ENCODE measurements around the gene ESRRA. TPM values are rescaled to one million over a fixed set of nuclear protein-coding genes. Genes with fewer than 3 reads are reported as not detected.

ESRRA gene
- polyA plus RNA-seq, 1 donor from 2014 or later, result 29.0 TPM

DNA sequence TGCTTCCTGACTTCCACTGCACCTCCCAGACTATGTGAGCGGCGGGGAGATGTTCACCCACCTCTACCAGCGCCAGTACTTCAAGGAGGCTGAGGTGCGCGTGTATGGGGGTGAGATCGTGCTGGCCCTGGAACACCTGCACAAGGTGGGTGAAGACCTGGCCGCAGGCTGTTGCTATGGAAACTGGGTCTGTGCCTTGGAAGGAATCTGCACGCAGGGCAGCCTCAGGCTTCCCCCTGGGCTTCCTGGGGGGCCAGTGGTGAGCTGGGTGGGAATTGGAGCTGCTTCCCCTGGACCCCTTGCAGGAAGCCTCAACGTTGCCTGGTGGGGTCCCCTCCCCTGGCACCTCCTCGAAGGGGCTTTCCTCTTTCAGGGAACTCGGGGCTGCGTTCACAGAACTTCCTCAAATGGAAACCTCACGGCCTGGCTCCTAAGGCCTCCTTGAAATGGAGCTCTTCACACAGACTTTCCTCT lies 55.2 kb downstream of the ESRRA start:
- Histone ChIP-seq H3F3A (ENCODE audit: insufficient read depth, low read length, poor library complexity, severe bottlenecking) (no peaks in the 10 kb centered on the region), H4K20me1 (ENCODE audit: insufficient read depth) (no peaks in the 10 kb centered on the region), H3K79me2 (replicated peaks; ENCODE audit: insufficient read depth, low read length) (no peaks in the 10 kb centered on the region), H3K9ac (ENCODE audit: low read length) (no peak overlapping the region), H2AFZ (ENCODE audit: low read depth, low read length) (no peak overlapping the region), H3K4me2 (ENCODE audit: low read length) (no peak overlapping the region), H3K27ac (ENCODE audit: low read length) (no peak overlapping the region), H3K4me3 (ENCODE audit: low read length) (peak overlapping the region; percentile 75), H3K27me3 (ENCODE audit: insufficient read depth, low read depth, low read length) (no peaks in the 10 kb centered on the region), H3K36me3 (ENCODE audit: insufficient read depth, low read length) (no peaks in the 10 kb centered on the region), H3K9me2 (ENCODE audit: insufficient read depth, low read length) (no peaks in the 10 kb centered on the region), H3K9me3 (ENCODE audit: low read length) (no peaks in the 10 kb centered on the region)
- TF ChIP-seq, protein P1, sequence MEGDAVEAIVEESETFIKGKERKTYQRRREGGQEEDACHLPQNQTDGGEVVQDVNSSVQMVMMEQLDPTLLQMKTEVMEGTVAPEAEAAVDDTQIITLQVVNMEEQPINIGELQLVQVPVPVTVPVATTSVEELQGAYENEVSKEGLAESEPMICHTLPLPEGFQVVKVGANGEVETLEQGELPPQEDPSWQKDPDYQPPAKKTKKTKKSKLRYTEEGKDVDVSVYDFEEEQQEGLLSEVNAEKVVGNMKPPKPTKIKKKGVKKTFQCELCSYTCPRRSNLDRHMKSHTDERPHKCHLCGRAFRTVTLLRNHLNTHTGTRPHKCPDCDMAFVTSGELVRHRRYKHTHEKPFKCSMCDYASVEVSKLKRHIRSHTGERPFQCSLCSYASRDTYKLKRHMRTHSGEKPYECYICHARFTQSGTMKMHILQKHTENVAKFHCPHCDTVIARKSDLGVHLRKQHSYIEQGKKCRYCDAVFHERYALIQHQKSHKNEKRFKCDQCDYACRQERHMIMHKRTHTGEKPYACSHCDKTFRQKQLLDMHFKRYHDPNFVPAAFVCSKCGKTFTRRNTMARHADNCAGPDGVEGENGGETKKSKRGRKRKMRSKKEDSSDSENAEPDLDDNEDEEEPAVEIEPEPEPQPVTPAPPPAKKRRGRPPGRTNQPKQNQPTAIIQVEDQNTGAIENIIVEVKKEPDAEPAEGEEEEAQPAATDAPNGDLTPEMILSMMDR (IDR thresholded peaks at IDR 0.05; ENCODE audit: poor library complexity, severe bottlenecking), result no peak
- TF ChIP-seq SMC3 (conservative IDR thresholded peaks at IDR 0.05; ENCODE audit: poor library complexity) (no peak), MXI1 (conservative IDR thresholded peaks at IDR 0.05; ENCODE audit: poor library complexity, severe bottlenecking) (no peak), RAD21 (conservative IDR thresholded peaks at IDR 0.05) (no peak), POLR2AphosphoS5 (IDR thresholded peaks at IDR 0.05) (no peak)

DNA sequence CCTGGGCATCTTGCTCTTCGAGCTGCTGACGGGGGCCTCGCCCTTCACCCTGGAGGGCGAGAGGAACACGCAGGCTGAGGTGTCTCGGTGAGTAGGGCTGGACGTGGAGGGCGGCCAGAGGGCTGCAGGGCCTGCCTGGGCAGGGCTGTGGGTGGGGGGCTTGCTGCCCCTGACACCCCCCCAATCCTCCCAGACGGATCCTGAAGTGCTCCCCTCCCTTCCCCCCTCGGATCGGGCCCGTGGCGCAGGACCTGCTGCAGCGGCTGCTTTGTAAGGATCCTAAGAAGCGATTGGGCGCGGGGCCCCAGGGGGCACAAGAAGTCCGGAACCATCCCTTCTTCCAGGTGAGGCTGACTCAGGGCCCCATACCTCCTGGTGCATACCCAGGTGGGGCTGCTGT lies 56.3 kb downstream of the ESRRA start:
- Histone ChIP-seq H3K27me3 (ENCODE audit: insufficient read depth, low read depth, low read length) (no peaks in the 10 kb centered on the region), H3K9me2 (ENCODE audit: insufficient read depth, low read length) (no peaks in the 10 kb centered on the region), H4K20me1 (ENCODE audit: insufficient read depth) (no peaks in the 10 kb centered on the region), H3K9me3 (ENCODE audit: low read length) (no peaks in the 10 kb centered on the region), H3K36me3 (ENCODE audit: insufficient read depth, low read length) (no peaks in the 10 kb centered on the region), H2AFZ (ENCODE audit: low read depth, low read length) (no peak overlapping the region), H3K4me3 (ENCODE audit: low read length) (no peak overlapping the region), H3K9ac (ENCODE audit: low read length) (no peak overlapping the region), H3F3A (ENCODE audit: insufficient read depth, low read length, poor library complexity, severe bottlenecking) (no peaks in the 10 kb centered on the region), H3K79me2 (replicated peaks; ENCODE audit: insufficient read depth, low read length) (no peaks in the 10 kb centered on the region), H3K4me2 (ENCODE audit: low read length) (no peak overlapping the region), H3K27ac (ENCODE audit: low read length) (no peak overlapping the region)
- TF ChIP-seq RAD21 (conservative IDR thresholded peaks at IDR 0.05), result no peak
- TF ChIP-seq EZH2 (IDR thresholded peaks at IDR 0.05; ENCODE audit: borderline replicate concordance, insufficient read depth, low read length, poor library complexity, severe bottlenecking), result no peak
- TF ChIP-seq SMC3 (conservative IDR thresholded peaks at IDR 0.05; ENCODE audit: poor library complexity), result no peak
- no peak for TF ChIP-seq EP300 (conservative IDR thresholded peaks at IDR 0.05; ENCODE audit: poor library complexity, severe bottlenecking)
- no peak for TF ChIP-seq POLR2AphosphoS5 (IDR thresholded peaks at IDR 0.05)
- TF ChIP-seq, protein P1 (IDR thresholded peaks at IDR 0.05; ENCODE audit: poor library complexity, severe bottlenecking), result no peak
- TF ChIP-seq, protein P2, sequence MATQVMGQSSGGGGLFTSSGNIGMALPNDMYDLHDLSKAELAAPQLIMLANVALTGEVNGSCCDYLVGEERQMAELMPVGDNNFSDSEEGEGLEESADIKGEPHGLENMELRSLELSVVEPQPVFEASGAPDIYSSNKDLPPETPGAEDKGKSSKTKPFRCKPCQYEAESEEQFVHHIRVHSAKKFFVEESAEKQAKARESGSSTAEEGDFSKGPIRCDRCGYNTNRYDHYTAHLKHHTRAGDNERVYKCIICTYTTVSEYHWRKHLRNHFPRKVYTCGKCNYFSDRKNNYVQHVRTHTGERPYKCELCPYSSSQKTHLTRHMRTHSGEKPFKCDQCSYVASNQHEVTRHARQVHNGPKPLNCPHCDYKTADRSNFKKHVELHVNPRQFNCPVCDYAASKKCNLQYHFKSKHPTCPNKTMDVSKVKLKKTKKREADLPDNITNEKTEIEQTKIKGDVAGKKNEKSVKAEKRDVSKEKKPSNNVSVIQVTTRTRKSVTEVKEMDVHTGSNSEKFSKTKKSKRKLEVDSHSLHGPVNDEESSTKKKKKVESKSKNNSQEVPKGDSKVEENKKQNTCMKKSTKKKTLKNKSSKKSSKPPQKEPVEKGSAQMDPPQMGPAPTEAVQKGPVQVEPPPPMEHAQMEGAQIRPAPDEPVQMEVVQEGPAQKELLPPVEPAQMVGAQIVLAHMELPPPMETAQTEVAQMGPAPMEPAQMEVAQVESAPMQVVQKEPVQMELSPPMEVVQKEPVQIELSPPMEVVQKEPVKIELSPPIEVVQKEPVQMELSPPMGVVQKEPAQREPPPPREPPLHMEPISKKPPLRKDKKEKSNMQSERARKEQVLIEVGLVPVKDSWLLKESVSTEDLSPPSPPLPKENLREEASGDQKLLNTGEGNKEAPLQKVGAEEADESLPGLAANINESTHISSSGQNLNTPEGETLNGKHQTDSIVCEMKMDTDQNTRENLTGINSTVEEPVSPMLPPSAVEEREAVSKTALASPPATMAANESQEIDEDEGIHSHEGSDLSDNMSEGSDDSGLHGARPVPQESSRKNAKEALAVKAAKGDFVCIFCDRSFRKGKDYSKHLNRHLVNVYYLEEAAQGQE (IDR thresholded peaks at IDR 0.05; ENCODE audit: borderline replicate concordance), result no peak
- no peak for TF ChIP-seq MXI1 (conservative IDR thresholded peaks at IDR 0.05; ENCODE audit: poor library complexity, severe bottlenecking)
- no peak for TF ChIP-seq TAF1 (IDR thresholded peaks at IDR 0.05; ENCODE audit: low read depth)
